Adipose tissue (tissue), 3 donors: ENCODE data around the gene E2F3. TPM values are rescaled to one million over a fixed set of nuclear protein-coding genes. Genes with fewer than 3 reads are reported as not detected.
"Not testable (repeated sequence)": the region's sequence is repeated elsewhere in the genome, so short reads cannot be mapped to it uniquely, and the experiment has no call there.

Source experiments
- H3K27ac ChIP-seq: one replicate; pipeline ENCODE4 v1.5.1; 2013; ENCODE audit warnings: low read depth, low read length
- WGBS, 3 donors: extraction: QIAGEN DNeasy Blood & Tissue Kit; methylation state at CpG; one replicate each; pipeline ENCODE4 v1.1.7; 2013; 5-methylcytosine and 5-hydroxymethylcytosine counted together
- polyA plus RNA-seq, 3 donors: library from polyadenylated mRNA; stranded (reverse); fragments of 200-250 nt; gene quantifications; one replicate each; pipeline ENCODE4 v1.2.3, GENCODE V29; 2013
- donor health status: healthy with polysubstance abuse.
- donor health status: Bipolar disorder and iron deficiency.
- donor health status: healthy.

E2F3 gene
- polyA plus RNA-seq, 3 donors, result 1.0 to 4.3 (median 3.8) TPM

DNA sequence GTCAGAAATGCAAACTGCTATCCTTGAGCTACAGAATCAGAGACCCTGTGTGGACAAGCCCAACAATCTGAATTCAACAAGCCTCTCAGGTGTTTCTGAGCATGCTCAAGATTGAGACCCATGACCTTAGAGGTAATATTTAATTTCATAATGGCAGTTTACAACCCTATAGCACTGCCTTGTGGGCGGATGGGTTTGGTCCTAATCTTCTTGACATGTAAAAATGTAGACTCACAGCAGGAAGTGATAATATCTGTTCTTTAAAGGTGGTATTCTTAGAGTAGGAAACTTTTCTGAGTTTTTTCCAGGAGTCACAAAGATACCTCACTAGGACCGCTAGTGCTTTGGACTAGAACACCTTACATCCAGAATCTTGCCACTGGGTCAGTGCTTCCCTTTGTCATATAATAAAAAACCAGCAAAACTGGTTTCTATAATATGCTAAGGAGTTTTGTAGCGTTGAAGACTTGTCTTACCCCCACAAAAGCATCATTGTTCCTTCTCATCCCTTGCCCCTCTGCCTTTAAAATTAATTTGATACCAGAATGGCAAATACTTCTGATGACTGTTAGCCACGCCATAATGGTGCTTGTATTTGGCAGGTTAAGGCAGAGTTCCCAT lies 52.6 kb downstream of the E2F3 start:
- WGBS, 3 donors, result 88 to 92% (median 89%) methylated on average over 4 of the region's 4 CpGs
- no peak overlapping the region for H3K27ac ChIP-seq

DNA sequence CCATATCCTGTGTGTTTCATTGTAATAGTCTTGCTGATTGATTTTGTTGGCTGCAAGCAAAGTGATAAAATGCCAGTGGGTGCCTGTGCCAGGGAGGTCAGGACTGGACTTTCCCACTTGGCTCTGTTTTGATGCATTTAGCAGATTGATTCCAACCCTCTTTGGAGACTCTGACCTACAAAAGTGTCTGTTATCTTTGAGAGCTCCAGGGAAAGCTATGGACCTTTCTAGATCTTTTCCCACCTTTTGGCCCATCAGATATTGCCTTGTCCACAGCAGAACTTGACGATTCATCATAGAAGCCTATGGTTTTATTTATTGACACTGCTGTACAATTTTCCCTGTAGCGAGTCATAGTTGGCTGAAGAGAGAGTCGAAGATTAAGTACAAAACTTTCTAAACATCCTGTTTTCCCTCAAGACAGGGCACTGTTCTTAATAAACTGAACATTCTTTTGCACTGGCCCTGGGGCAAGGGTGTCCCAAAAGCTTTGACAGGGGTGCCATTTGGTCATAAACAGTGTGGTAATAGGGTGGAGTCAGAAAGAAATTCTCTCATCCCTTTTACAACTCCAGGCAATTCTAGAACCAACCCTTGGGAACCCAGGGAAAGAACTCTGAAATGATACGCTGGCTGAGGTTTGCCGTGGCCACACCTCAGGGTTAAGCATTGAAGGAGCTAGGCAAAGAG lies 53.7 kb downstream of the E2F3 start:
- 71 to 81% (median 74%) methylated on average over 5 of the region's 5 CpGs for WGBS, 3 donors
- H3K27ac ChIP-seq, result no peak overlapping the region

DNA sequence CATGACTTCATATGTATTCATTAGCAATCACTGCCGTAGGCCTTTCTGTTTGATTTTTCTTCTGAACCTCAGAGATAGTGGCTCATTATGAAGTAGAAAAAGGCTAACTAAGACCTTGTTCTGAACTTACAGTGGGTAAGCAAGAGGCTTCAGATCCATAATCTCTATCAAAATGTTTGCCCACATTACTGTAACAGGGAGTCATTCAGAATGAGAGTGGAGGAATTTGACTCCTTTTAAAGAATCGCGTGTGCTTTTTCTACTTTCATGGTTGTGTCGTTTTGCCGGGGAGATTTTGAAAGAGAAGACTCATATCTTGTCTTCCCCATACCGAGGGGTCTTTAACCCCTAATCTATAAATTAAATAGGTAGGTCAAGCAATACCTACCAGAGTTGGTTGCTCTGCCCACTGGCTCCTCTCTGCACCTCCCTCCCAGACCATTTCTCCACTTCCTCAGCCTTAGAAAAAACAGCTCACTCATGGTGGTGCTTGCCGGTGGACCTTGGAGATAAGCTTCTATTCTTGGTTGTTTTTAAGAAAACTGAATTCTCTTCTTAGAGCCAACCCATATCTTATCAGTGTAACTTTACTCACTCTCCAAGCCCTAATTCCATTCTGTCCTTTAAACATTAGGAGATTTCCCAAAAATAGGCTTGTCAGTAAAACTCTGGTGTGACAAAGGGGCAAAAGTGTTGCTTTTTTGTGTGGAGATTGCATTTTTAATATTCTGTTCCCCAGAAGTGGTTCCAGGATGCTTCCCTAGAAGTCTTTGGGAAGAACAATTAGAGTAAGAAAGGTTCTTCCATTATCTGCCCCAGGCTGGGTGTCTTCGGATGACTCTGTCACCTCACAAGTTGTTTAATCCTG lies 56.6 kb downstream of the E2F3 start:
- 59 to 75% (median 60%) methylated on average over 8 of the region's 8 CpGs for WGBS, 3 donors
- no peak overlapping the region for H3K27ac ChIP-seq

DNA sequence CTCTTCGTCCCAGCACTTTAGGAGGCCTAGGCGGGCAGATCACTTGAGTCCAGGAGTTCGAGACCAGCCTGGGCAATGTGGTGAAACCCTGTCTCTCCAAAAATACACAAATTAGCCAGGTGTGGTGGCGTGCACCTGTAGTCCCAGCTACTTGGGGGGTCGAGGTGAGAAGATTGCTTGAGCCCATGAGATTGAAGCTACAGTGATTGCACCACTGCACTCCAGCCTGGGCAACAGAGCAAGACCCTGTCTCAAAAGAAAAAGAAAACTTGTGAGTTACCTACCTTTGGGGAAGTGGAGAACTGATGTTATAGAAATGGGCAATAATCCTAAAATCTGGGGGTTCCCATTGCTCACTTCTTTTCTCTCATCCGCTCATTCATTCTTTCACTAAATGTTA lies 58.0 kb downstream of the E2F3 start:
- 95 to 98% (median 95%) methylated on average over 6 of the region's 6 CpGs for WGBS, 3 donors
- H3K27ac ChIP-seq, result no peak overlapping the region

DNA sequence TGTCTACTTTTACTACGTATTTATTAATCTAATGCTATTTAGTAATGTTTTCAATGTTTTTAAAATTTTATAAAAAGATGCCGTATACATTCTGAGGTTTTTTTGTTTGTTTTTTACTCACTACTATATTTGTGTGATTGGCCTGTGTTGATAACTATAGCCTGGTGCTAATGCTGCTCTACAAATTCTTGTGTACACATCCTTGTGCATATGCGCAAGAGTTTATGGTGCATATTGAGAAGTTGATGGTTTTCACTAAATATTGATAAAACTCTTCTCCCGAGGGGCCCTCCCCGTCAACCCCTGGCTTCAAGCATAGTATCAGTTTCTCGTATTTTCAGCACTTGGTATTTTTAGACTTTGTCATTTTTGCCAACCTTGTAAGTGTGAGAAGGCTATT lies 59.9 kb downstream of the E2F3 start:
- H3K27ac ChIP-seq, result no peak overlapping the region
- 79 to 89% (median 81%) methylated on average over 6 of the region's 6 CpGs for whole genome bisulfite sequencing, 3 donors

DNA sequence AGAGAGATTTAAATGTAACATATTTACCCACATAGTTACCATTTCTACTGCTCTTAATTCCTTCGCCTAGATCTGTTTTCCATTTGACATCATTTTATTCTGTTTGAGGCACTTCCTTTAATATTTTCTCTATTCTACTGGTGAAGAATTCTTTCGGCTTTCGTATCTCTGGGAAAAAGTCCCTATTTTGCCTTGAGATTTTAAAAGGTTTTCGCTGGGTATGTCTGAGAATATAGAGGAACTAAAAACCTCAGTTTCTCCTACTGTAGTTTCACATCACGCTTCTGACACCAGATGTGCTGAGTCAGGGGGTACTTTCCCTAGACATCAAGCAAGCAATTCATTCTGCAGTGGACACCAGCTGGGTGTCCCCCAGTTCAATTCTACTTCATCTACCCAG lies 61.7 kb downstream of the E2F3 start:
- H3K27ac ChIP-seq, result no peak overlapping the region
- WGBS, 3 donors, result 87 to 93% (median 90%) methylated on average over 5 of the region's 5 CpGs

DNA sequence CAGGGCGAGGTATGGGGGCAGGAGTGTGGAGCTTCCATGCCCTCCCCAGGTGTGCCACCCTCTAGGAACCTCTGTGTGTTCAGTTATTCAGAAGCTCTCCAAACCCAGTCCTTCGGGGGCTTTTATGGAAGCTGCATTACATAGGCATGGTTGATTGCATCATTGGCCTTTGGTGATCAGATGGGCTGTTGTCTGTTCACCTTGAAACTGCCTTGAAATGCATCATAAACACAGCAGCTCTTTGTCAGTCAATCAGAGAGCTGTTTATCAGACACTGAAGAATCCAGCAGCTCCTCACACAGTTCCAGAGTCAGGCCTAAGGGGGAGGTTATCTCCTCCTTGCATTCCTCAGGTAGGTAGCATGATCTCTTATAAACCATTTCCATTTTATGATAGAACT lies 62.4 kb downstream of the E2F3 start:
- H3K27ac ChIP-seq, result no peak overlapping the region
- 92 to 95% (median 94%) methylated on average over 2 of the region's 2 CpGs for WGBS, 3 donors

DNA sequence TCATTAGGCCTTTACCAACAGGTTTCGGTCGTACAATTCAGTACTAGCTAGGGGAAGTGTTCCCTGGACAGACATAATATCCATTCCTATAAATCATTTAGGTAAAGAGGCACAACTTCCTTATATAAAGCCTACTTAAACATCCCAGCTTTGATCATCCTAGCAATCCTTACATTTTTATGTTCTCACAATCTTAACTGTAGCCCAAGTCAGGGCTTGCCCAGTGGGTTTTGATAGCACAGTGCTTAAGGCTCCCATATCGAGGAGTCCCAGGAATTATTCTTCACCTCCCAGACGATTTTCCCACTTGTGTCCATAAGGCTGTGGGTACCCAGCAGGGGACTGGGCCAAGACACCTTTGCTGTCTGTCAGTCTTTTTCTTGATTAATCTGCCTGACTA lies 63.2 kb downstream of the E2F3 start:
- WGBS, 3 donors, result 90 to 95% (median 90%) methylated on average over 4 of the region's 4 CpGs
- H3K27ac ChIP-seq, result no peak overlapping the region

DNA sequence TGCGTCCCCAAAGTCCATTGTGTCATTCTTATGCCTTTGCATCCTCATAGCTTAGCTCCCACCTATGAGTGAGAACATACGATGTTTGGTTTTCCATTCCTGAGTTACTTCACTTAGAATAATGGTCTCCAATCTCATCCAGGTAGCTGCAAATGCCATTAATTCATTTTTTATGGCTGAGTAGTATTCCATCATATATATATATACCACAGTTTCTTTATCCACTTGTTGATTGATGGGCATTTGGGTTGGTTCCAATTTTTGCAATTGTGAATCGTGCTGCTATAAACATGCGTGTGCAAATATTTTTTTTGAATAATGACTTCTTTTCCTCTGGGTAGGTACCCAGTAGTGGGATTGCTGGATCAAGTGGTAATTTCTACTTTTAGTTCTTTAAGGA lies 63.9 kb downstream of the E2F3 start:
- not testable (repeated sequence) for H3K27ac ChIP-seq
- 95 to 98% (median 98%) methylated on average over 4 of the region's 4 CpGs for WGBS, 3 donors

DNA sequence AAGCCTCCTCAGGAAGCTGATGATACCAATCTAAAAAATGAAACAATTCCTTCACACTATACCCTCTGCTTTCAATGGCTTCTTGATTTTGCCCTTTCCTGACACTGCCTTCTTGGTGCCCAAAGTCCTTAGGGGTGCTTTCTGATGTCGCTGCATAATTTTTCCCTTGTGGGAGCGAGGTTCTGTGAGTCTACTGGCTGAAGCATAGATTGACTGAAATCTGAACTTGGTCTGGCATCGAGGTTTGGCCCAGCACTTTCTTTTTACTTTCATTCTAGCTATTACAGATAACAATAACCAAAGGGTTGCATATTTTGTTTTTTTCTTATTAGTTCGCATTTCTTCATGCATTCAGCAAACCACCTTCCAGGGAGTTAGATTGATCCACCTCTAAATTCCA lies 65.8 kb downstream of the E2F3 start:
- no peak overlapping the region for H3K27ac ChIP-seq
- 89 to 95% (median 93%) methylated on average over 4 of the region's 4 CpGs for WGBS, 3 donors

DNA sequence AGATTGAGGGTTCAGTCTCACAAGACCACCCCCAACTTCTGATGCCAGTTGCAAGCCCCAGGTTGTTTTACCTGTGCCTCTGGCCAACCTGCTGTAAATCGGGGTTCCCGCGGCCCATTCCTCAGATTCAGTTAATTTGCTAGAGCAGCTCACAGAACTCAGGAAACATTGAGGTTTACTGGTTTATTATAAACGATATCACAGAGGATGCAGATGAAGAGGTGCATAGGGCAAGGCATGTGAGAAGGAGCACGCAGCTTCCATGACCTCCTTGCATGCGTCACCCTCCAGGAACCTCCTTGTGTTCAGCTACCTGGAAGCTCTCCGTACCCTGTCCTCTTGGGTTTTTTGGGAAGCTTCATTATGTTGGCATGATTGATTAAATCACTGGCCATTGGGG lies 66.5 kb downstream of the E2F3 start:
- 74 to 94% (median 81%) methylated on average over 7 of the region's 7 CpGs for WGBS, 3 donors
- H3K27ac ChIP-seq, result no peak overlapping the region

DNA sequence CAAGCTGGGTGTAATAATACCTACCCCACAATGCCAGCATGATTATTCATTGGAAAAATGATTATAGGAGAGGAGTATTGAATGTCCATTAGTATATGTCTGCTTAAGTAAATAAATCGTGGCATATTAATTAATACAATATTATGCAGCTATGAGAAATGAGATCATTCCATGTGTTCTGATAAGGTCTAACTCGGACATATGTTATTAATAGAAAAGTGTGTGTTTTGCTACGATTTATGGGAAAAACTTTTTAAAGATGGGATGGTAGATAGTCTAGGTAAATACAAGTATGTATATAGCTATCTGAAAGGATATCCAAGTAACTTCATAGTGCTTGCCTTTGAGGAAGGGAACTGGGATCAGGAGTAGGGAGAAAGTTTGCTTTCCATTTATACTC lies 71.1 kb downstream of the E2F3 start:
- 62 to 90% (median 88%) methylated on average over 3 of the region's 3 CpGs for WGBS, 3 donors
- no peak overlapping the region for H3K27ac ChIP-seq

DNA sequence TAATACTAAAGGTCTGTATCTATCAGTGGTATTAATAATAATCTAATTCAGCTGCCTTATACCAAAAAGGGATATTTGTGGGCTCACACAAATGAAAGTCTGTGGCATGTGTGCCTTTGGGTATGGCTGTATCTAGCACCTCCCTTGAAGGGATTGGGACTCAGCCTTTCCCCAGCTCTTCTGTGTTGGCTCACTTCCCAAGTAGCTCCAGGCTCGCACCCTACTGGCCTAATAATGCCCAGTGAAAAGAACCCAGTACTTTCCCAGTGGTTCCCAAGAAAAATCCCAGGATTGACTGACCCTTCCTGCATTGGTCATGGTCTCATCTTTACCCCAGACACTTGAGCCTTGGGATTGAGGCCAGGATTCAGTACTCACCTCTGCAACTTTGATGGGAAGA lies 71.8 kb downstream of the E2F3 start:
- 89 to 95% (median 90%) methylated on average over 1 of the region's 1 CpG for WGBS, 3 donors
- no peak overlapping the region for H3K27ac ChIP-seq

DNA sequence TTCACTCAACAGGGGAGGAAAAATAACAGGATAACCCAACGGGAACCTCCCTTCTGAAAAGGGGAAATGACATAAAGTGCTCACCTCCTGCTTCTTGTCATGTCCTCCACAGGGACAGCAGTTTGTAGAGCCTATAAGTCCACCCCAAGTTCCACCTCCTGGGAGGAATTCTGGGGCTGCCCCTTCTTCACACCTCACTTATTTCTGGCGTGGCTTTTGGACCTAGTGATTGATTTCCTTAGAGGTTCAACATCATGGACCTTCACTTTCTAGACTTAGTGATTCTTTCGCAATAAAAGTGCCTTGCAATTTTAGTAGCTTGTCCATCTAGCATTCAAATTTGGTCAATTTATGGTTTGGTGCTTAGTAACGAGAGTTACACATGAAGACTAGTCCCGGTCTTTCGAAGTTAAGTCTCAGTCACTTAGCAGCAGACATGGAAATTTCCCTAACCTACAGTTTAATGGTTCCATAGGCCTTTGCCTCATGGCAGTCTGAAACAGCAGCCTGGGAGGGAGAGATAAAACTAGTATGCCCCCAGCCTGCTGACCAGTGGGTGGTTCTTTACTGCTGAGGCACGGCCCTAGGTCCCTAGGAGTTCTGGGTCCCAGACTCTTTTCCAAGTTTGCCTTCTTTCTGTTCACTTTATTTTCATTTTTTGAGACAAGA lies 73.3 kb downstream of the E2F3 start:
- no peak overlapping the region for H3K27ac ChIP-seq
- WGBS, 3 donors, result 76 to 94% (median 84%) methylated on average over 7 of the region's 7 CpGs

DNA sequence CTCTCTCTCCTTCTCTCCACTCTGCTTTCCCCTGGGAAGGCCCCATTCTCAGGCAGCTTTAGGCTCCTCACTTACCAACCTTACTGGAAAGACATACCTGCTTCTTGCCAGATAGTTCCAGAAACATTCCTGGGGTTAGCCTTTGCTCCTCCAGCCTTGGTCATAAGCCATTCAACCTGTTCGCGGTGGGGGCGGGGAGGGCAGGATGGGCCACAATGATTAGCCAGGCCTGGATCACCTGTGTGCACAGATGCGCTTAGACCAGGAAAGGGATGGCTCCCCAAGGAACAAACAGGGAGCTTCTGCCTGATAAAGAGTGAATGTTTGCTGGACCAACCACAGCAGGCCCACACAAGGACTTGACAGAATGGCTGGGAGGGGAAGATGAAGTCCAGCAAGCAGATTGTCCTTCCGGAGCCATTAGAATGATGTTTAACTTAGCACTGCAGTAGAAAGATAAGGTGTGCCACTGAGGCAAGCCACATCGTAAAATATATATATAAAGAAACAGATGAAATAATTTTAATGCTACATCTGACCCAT lies 74.9 kb downstream of the E2F3 start:
- no peak overlapping the region for H3K27ac ChIP-seq
- 95 to 99% (median 97%) methylated on average over 6 of the region's 6 CpGs for WGBS, 3 donors

DNA sequence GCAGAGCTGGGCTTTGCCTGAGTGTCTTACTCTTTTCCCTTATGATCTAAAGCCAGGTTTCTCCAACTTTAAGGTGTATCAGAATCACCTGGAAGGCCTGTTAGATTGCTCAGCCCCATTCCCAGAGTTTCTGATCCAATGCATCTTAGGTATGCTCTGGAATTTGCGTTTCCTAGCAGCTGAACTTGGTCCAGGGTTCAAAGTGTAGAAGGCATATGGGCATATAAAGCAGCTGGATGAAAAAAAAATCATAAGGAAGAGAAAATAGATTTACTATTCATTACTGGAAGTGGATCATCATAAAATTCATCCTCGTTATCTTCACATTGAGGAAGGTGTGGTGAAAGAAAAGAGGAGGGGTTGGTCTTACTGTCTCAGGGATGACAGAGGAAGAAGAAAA lies 75.8 kb downstream of the E2F3 start:
- H3K27ac ChIP-seq, result no peak overlapping the region
- 79 to 97% (median 89%) methylated on average over 2 of the region's 2 CpGs for WGBS, 3 donors

DNA sequence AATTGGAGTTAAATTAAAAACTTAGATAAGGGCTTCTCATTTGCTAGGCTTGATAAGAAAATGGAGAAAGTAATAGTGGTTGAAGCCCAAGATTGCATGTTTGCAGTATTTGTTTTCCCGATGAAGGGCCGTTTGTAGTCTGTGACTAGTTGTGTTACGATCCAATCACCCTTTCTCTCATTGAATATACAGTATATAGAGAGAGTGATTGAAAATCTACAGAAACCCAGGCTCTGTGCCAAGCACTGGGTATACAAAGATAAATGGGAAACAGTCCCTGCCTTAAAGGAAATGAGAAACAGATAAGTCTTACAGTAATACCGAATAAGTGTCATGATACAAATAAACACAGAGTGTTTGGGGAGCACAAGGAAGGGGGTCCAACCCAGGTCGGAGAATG lies 77.4 kb downstream of the E2F3 start:
- 57 to 74% (median 73%) methylated on average over 5 of the region's 5 CpGs for WGBS, 3 donors

DNA sequence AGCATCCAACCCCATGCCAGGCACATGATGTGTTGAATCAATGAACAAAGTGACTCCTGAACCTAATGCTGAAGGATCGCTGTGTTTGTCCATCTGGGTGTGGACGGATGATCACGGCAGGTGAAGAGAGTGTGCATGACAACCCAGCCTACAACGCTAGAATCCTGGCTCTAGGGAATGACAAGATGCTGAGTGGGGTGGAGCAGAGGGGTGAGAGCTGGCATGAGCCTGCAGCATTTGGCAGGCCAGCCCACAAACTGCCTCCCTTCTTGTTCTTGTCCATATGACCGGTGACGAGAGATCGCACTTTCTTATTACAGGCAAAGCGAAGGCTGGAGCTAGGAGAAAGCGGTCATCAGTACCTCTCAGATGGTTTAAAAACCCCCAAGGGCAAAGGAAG lies 77.8 kb downstream of the E2F3 start:
- no peak overlapping the region for H3K27ac ChIP-seq
- 93 to 97% (median 97%) methylated on average over 9 of the region's 9 CpGs for WGBS, 3 donors

More for the DNA sequence above, 77.4 kb downstream of the E2F3 start:
- no peak overlapping the region for H3K27ac ChIP-seq

DNA sequence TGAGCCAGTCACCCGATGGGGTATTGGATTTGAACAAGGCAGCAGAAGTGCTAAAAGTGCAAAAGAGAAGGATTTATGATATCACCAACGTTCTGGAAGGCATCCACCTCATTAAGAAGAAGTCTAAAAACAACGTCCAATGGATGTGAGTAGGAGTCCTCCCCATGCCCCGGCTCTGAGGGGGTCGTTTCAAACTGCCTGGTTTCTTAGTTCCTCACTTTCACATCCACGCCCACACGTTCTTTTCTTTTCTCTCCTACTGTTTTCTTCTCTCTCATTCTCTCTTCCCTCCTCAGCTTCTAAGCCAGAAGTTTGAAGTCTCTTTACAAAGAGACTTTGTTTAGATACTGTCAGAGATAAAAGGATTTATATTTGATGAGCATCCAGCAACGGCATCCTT lies 79.6 kb downstream of the E2F3 start:
- WGBS, 3 donors, result 52 to 73% (median 66%) methylated on average over 8 of the region's 8 CpGs
- H3K27ac ChIP-seq, result no peak overlapping the region
